A549 (cell line): ENCODE measurements around the gene SKAP1.

ENCODE experiments used
- CBX8 ChIP-seq: fragments of 200-600 bp; sonication (generic); IDR thresholded peaks from 2 replicates; pipeline ENCODE4 v1.6.1; 2016
- CEBPB ChIP-seq, 2 experiments: fragments of >200 bp in 1 of 2; sonication (Bioruptor Twin) in 1 of 2; formaldehyde crosslinking in 1 of 2; IDR thresholded peaks; 2 replicates each; pipeline ENCODE4 v1.6.1; 2012 to 2016
- FOSL2 ChIP-seq, 2 experiments: fragments of 450-650 bp in 1 of 2; fragments of >200 bp in 1 of 2; sonication (Bioruptor Twin) in 1 of 2; formaldehyde crosslinking; IDR thresholded peaks; 2 replicates each; pipeline versions ENCODE4 v1.5.0 to v1.6.1; 2016 to 2020; ENCODE audit warnings: mild to moderate bottlenecking in 1 of 2, moderate library complexity in 1 of 2
- KDM1A ChIP-seq: fragments of 200-600 bp; sonication (generic); IDR thresholded peaks from 2 replicates; pipeline ENCODE4 v1.6.1; 2016; ENCODE audit warnings: low read depth, mild to moderate bottlenecking
- POLR2A ChIP-seq: IDR thresholded peaks from 2 replicates; pipeline ENCODE4 v1.6.1; 2012; ENCODE audit warnings: mild to moderate bottlenecking, low read length
- RAD21 ChIP-seq, 2 experiments: fragments of >200 bp in 1 of 2; sonication (Bioruptor Twin) in 1 of 2; formaldehyde crosslinking in 1 of 2; IDR thresholded peaks in 1 of 2; conservative IDR thresholded peaks in 1 of 2; 2 replicates in 1 of 2; 3 replicates in 1 of 2; pipeline ENCODE4 v1.6.1; 2012 to 2018; ENCODE audit warnings: inconsistent platforms in 1 of 2
- ZFP36 ChIP-seq: fragments of 450-650 bp; IDR thresholded peaks from 2 replicates; pipeline ENCODE4 v1.6.1; 2014; ENCODE audit warnings: borderline replicate concordance; ENCODE audit not compliant: partially characterized antibody
- TF ChIP-seq, protein P1 (sequence below): fragments of 450-650 bp; IDR thresholded peaks from 2 replicates; pipeline ENCODE4 v1.6.1; 2014; ENCODE audit warnings: antibody characterized with exemption
- TF ChIP-seq, protein P2 (sequence below): fragments of >200 bp; sonication (Bioruptor Twin); formaldehyde crosslinking; IDR thresholded peaks from 3 replicates; pipeline ENCODE4 v1.5.1; 2016

DNA sequence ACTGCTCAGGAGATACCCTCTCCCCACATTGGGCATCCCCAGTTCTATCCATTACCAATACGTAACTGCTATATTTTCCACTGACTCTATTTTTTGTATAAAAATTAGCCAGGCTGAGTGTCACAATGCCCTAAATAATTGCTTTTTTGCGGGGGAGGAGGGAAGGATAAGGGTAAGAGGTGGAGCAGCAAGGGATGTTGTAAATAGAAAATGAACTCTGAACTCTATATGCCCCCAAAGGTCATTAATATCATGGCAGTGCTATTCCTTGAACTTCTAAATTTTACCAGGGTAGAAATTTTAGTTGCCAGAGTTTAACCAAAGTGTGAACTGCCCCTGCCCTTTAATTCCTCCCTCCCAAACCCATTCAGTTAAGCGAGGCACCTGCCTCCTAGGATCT is 118.7 kb downstream of the SKAP1 start:
- TF ChIP-seq POLR2A (no peak), CEBPB (IDR thresholded peaks at IDR 0.05) (no peak), KDM1A (no peak), FOSL2 (IDR thresholded peaks at IDR 0.05) (no peak), FOSL2 (CRISPR knock-in tag; IDR thresholded peaks at IDR 0.05) (no peak), ZFP36 (no peak), RAD21 (conservative IDR thresholded peaks at IDR 0.05 in 1 of 2, IDR thresholded peaks at IDR 0.05 in 1 of 2) (no peak), CBX8 (no peak)
- TF ChIP-seq, protein P1, sequence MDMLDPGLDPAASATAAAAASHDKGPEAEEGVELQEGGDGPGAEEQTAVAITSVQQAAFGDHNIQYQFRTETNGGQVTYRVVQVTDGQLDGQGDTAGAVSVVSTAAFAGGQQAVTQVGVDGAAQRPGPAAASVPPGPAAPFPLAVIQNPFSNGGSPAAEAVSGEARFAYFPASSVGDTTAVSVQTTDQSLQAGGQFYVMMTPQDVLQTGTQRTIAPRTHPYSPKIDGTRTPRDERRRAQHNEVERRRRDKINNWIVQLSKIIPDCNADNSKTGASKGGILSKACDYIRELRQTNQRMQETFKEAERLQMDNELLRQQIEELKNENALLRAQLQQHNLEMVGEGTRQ = no peak
- TF ChIP-seq, protein P2, sequence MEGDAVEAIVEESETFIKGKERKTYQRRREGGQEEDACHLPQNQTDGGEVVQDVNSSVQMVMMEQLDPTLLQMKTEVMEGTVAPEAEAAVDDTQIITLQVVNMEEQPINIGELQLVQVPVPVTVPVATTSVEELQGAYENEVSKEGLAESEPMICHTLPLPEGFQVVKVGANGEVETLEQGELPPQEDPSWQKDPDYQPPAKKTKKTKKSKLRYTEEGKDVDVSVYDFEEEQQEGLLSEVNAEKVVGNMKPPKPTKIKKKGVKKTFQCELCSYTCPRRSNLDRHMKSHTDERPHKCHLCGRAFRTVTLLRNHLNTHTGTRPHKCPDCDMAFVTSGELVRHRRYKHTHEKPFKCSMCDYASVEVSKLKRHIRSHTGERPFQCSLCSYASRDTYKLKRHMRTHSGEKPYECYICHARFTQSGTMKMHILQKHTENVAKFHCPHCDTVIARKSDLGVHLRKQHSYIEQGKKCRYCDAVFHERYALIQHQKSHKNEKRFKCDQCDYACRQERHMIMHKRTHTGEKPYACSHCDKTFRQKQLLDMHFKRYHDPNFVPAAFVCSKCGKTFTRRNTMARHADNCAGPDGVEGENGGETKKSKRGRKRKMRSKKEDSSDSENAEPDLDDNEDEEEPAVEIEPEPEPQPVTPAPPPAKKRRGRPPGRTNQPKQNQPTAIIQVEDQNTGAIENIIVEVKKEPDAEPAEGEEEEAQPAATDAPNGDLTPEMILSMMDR = no peak
